ENCODE results near the gene UPF1.

Gene UPF1

DNA sequence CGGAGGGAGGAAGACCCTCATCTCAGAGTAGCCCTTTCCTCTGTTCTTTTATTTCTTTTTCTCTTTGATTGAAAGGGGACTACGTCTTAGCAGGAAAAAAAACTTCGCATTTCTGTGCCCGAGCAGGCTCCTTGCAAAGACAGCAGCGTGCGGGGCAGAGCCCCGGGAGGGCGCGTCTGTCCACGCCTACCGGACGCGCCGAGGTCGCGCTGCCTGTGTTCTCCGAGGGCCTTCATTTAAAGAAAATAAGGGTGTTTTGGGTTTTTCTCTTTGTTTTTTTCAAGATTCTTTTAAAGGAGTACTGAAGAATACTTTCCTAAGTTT lies 35.0 kb downstream of the UPF1 start:
- H3K27ac ChIP-seq (ENCODE audit: insufficient read depth in 1 of 2, low read depth in 1 of 2, low read length in 2 of 2, poor library complexity in 1 of 2, severe bottlenecking in 2 of 2) = no peak overlapping the region
- no peak for DNase-seq
- H3K27me3 ChIP-seq (replicated peaks in 2 of 5; ENCODE audit: control insufficient read depth in 4 of 5, insufficient read depth in 5 of 5, low read length in 4 of 5) = peaks cover 0 to 34% (median 5%) of the 10 kb centered on the region in 5 experiments
- H3K9me3 ChIP-seq (ENCODE audit: control extremely low read depth in 1 of 5, control insufficient read depth in 4 of 5, insufficient read depth in 2 of 5, low read depth in 1 of 5, low read length in 4 of 5) = no peaks in the 10 kb centered on the region
- no peak overlapping the region for H3K4me3 ChIP-seq (ENCODE audit: control insufficient read depth in 1 of 7, extremely low read depth in 1 of 7, insufficient read depth in 4 of 7, low read depth in 2 of 7, low read length in 6 of 7)
- WGBS (ENCODE audit: insufficient coverage) = 96% methylated on average over 5 of the region's 17 CpGs
- H3K36me3 ChIP-seq (ENCODE audit: control insufficient read depth in 4 of 4, insufficient read depth in 4 of 4, low read length in 3 of 4) = peaks cover 2 to 67% (median 49%) of the 10 kb centered on the region in 4 experiments
- ChIA-PET POLR2A (no interaction called here), CTCF (interaction anchor here (0.6 to 2.5 kb wide), 8 partner anchors 9 to 277 kb away, joined by 3 to 17 read pairs (median 4); no protein-coding TSS in a partner anchor)
- peaks cover 0 to 19% (median 6%) of the 10 kb centered on the region in 4 experiments for H3K4me1 ChIP-seq (ENCODE audit: control extremely low read depth in 1 of 4, control insufficient read depth in 4 of 4, insufficient read depth in 4 of 4, low read length in 3 of 4)

GRCh38 chr19:18867199-18867598 lies 35.4 kb downstream of the UPF1 start:
- DNase-seq = no peak
- Histone ChIP-seq H3K9me3 (ENCODE audit: control extremely low read depth in 1 of 5, control insufficient read depth in 4 of 5, insufficient read depth in 2 of 5, low read depth in 1 of 5, low read length in 4 of 5) (no peaks in the 10 kb centered on the region), H3K36me3 (ENCODE audit: control insufficient read depth in 4 of 4, insufficient read depth in 4 of 4, low read length in 3 of 4) (peaks cover 2 to 63% (median 44%) of the 10 kb centered on the region in 4 experiments), H3K4me3 (ENCODE audit: control insufficient read depth in 1 of 7, extremely low read depth in 1 of 7, insufficient read depth in 4 of 7, low read depth in 2 of 7, low read length in 6 of 7) (no peak overlapping the region), H3K27me3 (replicated peaks in 2 of 5; ENCODE audit: control insufficient read depth in 4 of 5, insufficient read depth in 5 of 5, low read length in 4 of 5) (peaks cover 0 to 34% (median 5%) of the 10 kb centered on the region in 5 experiments), H3K4me1 (ENCODE audit: control extremely low read depth in 1 of 4, control insufficient read depth in 4 of 4, insufficient read depth in 4 of 4, low read length in 3 of 4) (peaks cover 0 to 19% (median 6%) of the 10 kb centered on the region in 4 experiments), H3K27ac (ENCODE audit: insufficient read depth in 1 of 2, low read depth in 1 of 2, low read length in 2 of 2, poor library complexity in 1 of 2, severe bottlenecking in 2 of 2) (no peak overlapping the region)
- ChIA-PET POLR2A (no interaction called here), CTCF (interaction anchor here (1.0 to 2.5 kb wide), 7 partner anchors 9 to 278 kb away, joined by 3 to 17 read pairs (median 5); no protein-coding TSS in a partner anchor)
- 97% methylated on average over 23 of the region's 23 CpGs for WGBS (ENCODE audit: insufficient coverage)

- Histone ChIP-seq H3K36me3 (ENCODE audit: control insufficient read depth in 4 of 4, insufficient read depth in 4 of 4, low read length in 3 of 4) (peaks cover under 1 to 57% (median 40%) of the 10 kb centered on the region in 4 experiments), H3K27me3 (replicated peaks in 2 of 5; ENCODE audit: control insufficient read depth in 4 of 5, insufficient read depth in 5 of 5, low read length in 4 of 5) (peaks cover 0 to 34% (median 5%) of the 10 kb centered on the region in 5 experiments), H3K4me3 (ENCODE audit: control insufficient read depth in 1 of 7, extremely low read depth in 1 of 7, insufficient read depth in 4 of 7, low read depth in 2 of 7, low read length in 6 of 7) (no peak overlapping the region), H3K27ac (ENCODE audit: insufficient read depth in 1 of 2, low read depth in 1 of 2, low read length in 2 of 2, poor library complexity in 1 of 2, severe bottlenecking in 2 of 2) (no peak overlapping the region), H3K9me3 (ENCODE audit: control extremely low read depth in 1 of 5, control insufficient read depth in 4 of 5, insufficient read depth in 2 of 5, low read depth in 1 of 5, low read length in 4 of 5) (no peaks in the 10 kb centered on the region), H3K4me1 (ENCODE audit: control extremely low read depth in 1 of 4, control insufficient read depth in 4 of 4, insufficient read depth in 4 of 4, low read length in 3 of 4) (peaks cover 0 to 19% (median 6%) of the 10 kb centered on the region in 4 experiments)
- DNase-seq = no peak
- CTCF ChIA-PET = interaction anchor here (1.0 to 2.5 kb wide), 5 partner anchors 8 to 120 kb away, joined by 3 to 17 read pairs (median 11); no protein-coding TSS in a partner anchor
- WGBS (ENCODE audit: insufficient coverage) = 96% methylated on average over 22 of the region's 23 CpGs
- POLR2A ChIA-PET = no interaction called here
Observed at GRCh38 chr19:18867751-18868150, 36.0 kb downstream of the UPF1 start.

- ChIA-PET CTCF (no interaction called here), POLR2A (no interaction called here)
- Histone ChIP-seq H3K4me1 (ENCODE audit: control extremely low read depth in 1 of 4, control insufficient read depth in 4 of 4, insufficient read depth in 4 of 4, low read length in 3 of 4) (peaks cover 0 to 19% (median 6%) of the 10 kb centered on the region in 4 experiments), H3K27ac (ENCODE audit: insufficient read depth in 1 of 2, low read depth in 1 of 2, low read length in 2 of 2, poor library complexity in 1 of 2, severe bottlenecking in 2 of 2) (no peak overlapping the region), H3K36me3 (ENCODE audit: control insufficient read depth in 4 of 4, insufficient read depth in 4 of 4, low read length in 3 of 4) (peaks cover 0 to 50% (median 34%) of the 10 kb centered on the region in 4 experiments), H3K4me3 (ENCODE audit: control insufficient read depth in 1 of 7, extremely low read depth in 1 of 7, insufficient read depth in 4 of 7, low read depth in 2 of 7, low read length in 6 of 7) (no peak overlapping the region), H3K9me3 (ENCODE audit: control extremely low read depth in 1 of 5, control insufficient read depth in 4 of 5, insufficient read depth in 2 of 5, low read depth in 1 of 5, low read length in 4 of 5) (no peaks in the 10 kb centered on the region), H3K27me3 (replicated peaks in 2 of 5; ENCODE audit: control insufficient read depth in 4 of 5, insufficient read depth in 5 of 5, low read length in 4 of 5) (peaks cover 0 to 34% (median 5%) of the 10 kb centered on the region in 5 experiments)
- 83% methylated on average over 74 of the region's 77 CpGs for WGBS (ENCODE audit: insufficient coverage)
- no peak for DNase-seq
Observed at GRCh38 chr19:18868380-18869022, 36.7 kb downstream of the UPF1 start.

- WGBS (ENCODE audit: insufficient coverage) = 59% methylated on average over 57 of the region's 71 CpGs
- H3K4me3 ChIP-seq (ENCODE audit: control insufficient read depth in 1 of 7, extremely low read depth in 1 of 7, insufficient read depth in 4 of 7, low read depth in 2 of 7, low read length in 6 of 7) = peak overlapping the region in 1 of 7 experiments; percentile 6
- H3K27ac ChIP-seq (ENCODE audit: insufficient read depth in 1 of 2, low read depth in 1 of 2, low read length in 2 of 2, poor library complexity in 1 of 2, severe bottlenecking in 2 of 2) = no peak overlapping the region
- peaks cover 0 to 17% (median 6%) of the 10 kb centered on the region in 4 experiments for H3K4me1 ChIP-seq (ENCODE audit: control extremely low read depth in 1 of 4, control insufficient read depth in 4 of 4, insufficient read depth in 4 of 4, low read length in 3 of 4)
- DNase-seq = no peak
- POLR2A ChIA-PET = interaction anchor here (0.5 to 1.4 kb wide), 2 partner anchors 118 to 161 kb away, joined by 3 to 4 read pairs; no protein-coding TSS in a partner anchor
- H3K36me3 ChIP-seq (ENCODE audit: control insufficient read depth in 4 of 4, insufficient read depth in 4 of 4, low read length in 3 of 4) = peaks cover 0 to 44% (median 29%) of the 10 kb centered on the region in 4 experiments
- peaks cover 0 to 34% (median 5%) of the 10 kb centered on the region in 5 experiments for H3K27me3 ChIP-seq (replicated peaks in 2 of 5; ENCODE audit: control insufficient read depth in 4 of 5, insufficient read depth in 5 of 5, low read length in 4 of 5)
- CTCF ChIA-PET = no interaction called here
- H3K9me3 ChIP-seq (ENCODE audit: control extremely low read depth in 1 of 5, control insufficient read depth in 4 of 5, insufficient read depth in 2 of 5, low read depth in 1 of 5, low read length in 4 of 5) = no peaks in the 10 kb centered on the region
Observed at GRCh38 chr19:18869023-18869618, 37.4 kb downstream of the UPF1 start.

DNA sequence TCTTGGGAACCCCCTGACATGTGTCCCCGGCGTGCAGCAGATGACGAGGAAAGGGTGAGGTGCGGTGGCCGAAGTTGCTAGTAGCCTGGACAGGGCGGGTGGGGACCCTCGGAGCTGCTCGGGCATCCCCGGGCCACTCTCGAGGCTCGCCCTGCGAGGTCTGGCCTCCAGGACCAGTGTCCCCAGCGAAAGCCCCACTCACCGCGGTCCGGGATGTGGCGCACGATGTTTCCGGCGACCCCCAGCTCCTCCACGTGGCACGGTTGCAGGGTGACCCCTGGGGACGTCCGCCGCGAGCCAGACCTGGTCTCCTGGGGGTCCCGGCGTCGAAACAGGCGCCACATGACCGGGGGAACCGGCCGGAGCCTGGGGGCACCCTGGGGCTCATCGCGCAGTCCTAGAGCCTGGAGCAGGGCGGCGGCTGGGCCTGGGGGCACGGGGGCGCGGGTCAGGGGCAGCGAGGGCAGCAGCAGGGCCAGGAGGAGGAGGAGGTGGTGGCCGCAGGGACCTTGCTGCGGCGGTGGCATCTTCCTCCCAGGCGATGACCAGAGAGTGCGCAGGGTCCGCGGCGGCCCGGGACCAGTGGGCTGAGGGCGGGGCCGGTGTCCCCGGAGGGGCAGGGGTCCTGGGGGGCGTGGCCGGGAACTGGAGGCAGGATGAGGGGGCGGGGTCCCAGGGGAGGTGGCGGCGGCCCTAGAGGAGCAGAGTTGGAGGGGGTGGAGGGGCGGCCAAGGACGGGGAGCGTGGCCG lies 38.2 kb downstream of the UPF1 start:
- no peak for DNase-seq
- peaks cover 0 to 34% (median 5%) of the 10 kb centered on the region in 5 experiments for H3K27me3 ChIP-seq (replicated peaks in 2 of 5; ENCODE audit: control insufficient read depth in 4 of 5, insufficient read depth in 5 of 5, low read length in 4 of 5)
- POLR2A ChIA-PET = interaction anchor here (0.5 to 1.4 kb wide), 2 partner anchors 117 to 160 kb away, joined by 3 to 4 read pairs; no protein-coding TSS in a partner anchor
- peaks cover 0 to 36% (median 25%) of the 10 kb centered on the region in 4 experiments for H3K36me3 ChIP-seq (ENCODE audit: control insufficient read depth in 4 of 4, insufficient read depth in 4 of 4, low read length in 3 of 4)
- no peaks in the 10 kb centered on the region for H3K9me3 ChIP-seq (ENCODE audit: control extremely low read depth in 1 of 5, control insufficient read depth in 4 of 5, insufficient read depth in 2 of 5, low read depth in 1 of 5, low read length in 4 of 5)
- peaks cover 0 to 17% (median 6%) of the 10 kb centered on the region in 4 experiments for H3K4me1 ChIP-seq (ENCODE audit: control extremely low read depth in 1 of 4, control insufficient read depth in 4 of 4, insufficient read depth in 4 of 4, low read length in 3 of 4)
- CTCF ChIA-PET = no interaction called here
- peak overlapping the region in 1 of 7 experiments; percentile 11 for H3K4me3 ChIP-seq (ENCODE audit: control insufficient read depth in 1 of 7, extremely low read depth in 1 of 7, insufficient read depth in 4 of 7, low read depth in 2 of 7, low read length in 6 of 7)
- H3K27ac ChIP-seq (ENCODE audit: insufficient read depth in 1 of 2, low read depth in 1 of 2, low read length in 2 of 2, poor library complexity in 1 of 2, severe bottlenecking in 2 of 2) = no peak overlapping the region
- 17% methylated on average over 43 of the region's 62 CpGs for whole genome bisulfite sequencing (ENCODE audit: insufficient coverage)
